WI38 (cell line): ENCODE measurements around the gene REN.

Experiments
- H3K4me3 ChIP-seq: 2 replicates; pipeline ENCODE4 v1.5.1; 2011; ENCODE audit warnings: low read depth, mild to moderate bottlenecking, control low read depth, low read length
- CTCF ChIP-seq: IDR thresholded peaks from 2 replicates; pipeline ENCODE4 v1.5.1; 2012; ENCODE audit warnings: low read depth, mild to moderate bottlenecking, control low read depth, low read length

The REN gene

GRCh38 chr1:204147406-204148383 is 18.4 kb downstream of the REN start:
- H3K4me3 ChIP-seq, result no peak overlapping the region
- no peak for TF ChIP-seq CTCF

- no peak overlapping the region for H3K4me3 ChIP-seq
- no peak for TF ChIP-seq CTCF
These were observed 19.2 kb downstream of the REN start for GRCh38 chr1:204146965-204147364.

- no peak overlapping the region for H3K4me3 ChIP-seq
- TF ChIP-seq CTCF, result no peak
These were observed 19.8 kb downstream of the REN start for GRCh38 chr1:204146309-204146708.

- no peak for TF ChIP-seq CTCF
These were observed 21.1 kb downstream of the REN start for GRCh38 chr1:204145033-204145504.

GRCh38 chr1:204143276-204144041 is 22.7 kb downstream of the REN start:
- no peak overlapping the region for H3K4me3 ChIP-seq
- TF ChIP-seq CTCF, result no peak

More at GRCh38 chr1:204145033-204145504, 21.1 kb downstream of the REN start:
- no peak overlapping the region for H3K4me3 ChIP-seq

- H3K4me3 ChIP-seq, result no peak overlapping the region
- no peak for TF ChIP-seq CTCF
These were observed 23.8 kb downstream of the REN start for GRCh38 chr1:204142032-204142974.
